Measurements from ENCODE around the gene SLC24A4.

DNA sequence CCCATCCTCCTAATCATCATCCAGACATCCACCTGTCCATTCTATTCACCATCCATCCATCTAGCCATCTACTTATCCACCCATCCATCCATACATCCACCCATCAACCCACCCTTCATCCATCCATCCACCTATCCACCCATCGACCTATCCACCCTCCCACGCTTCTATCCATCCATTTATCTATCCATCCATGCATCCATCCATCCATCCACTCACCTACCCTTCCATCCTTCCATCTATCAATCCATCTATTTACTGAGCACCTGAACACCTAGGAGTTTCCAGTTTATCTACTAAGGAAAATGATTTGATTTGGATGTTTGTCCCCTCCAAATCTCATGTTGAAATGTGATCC, 198.1 kb downstream of the SLC24A4 start:
- no peak for TF ChIP-seq POLR2A (IDR thresholded peaks at IDR 0.05)
- TF ChIP-seq, protein P1, sequence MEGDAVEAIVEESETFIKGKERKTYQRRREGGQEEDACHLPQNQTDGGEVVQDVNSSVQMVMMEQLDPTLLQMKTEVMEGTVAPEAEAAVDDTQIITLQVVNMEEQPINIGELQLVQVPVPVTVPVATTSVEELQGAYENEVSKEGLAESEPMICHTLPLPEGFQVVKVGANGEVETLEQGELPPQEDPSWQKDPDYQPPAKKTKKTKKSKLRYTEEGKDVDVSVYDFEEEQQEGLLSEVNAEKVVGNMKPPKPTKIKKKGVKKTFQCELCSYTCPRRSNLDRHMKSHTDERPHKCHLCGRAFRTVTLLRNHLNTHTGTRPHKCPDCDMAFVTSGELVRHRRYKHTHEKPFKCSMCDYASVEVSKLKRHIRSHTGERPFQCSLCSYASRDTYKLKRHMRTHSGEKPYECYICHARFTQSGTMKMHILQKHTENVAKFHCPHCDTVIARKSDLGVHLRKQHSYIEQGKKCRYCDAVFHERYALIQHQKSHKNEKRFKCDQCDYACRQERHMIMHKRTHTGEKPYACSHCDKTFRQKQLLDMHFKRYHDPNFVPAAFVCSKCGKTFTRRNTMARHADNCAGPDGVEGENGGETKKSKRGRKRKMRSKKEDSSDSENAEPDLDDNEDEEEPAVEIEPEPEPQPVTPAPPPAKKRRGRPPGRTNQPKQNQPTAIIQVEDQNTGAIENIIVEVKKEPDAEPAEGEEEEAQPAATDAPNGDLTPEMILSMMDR (IDR thresholded peaks at IDR 0.05), result no peak
